Measurements from ENCODE around the gene CFAP73.

Gene CFAP73

DNA sequence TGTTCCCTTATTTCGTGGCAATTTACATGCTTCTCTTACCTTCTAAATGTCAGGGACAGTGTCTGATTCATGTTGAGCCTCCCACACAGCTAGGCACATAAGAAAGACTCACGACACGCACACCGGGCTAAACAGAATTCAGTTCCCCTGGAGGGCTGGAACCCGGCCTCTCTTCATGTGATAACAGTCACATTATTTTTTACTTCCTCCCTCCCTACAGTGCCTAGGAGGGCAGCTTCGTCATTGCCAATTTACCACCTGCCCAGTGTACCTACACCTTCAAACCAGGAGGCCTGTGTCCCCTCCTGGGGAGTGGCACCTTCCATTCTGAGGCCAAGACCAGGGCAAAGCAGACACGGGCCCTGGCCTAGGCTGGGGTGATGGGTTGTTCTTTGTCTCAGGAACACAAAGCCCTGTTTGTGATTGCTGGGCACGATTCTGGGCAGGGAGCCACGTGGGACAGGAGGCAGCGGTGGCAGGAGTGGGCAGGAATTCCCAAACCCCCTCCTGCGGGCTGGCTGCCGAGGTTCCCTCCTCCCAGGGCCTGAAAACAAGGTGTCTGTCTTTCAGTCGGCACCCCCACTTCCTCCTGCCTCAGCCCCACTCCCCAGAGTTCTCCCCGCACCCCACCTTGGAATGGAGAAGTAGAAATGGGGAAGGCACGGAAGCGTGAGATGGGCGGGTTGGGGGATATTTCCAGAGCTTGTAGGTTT, 7.2 kb upstream of the CFAP73 start:
- DNase-seq (ENCODE audit: low spot score): no peak

- DNase-seq (ENCODE audit: low spot score): no peak
Observed at GRCh38 chr12:113142886-113143332, 6.6 kb upstream of the CFAP73 start.

- DNase-seq (ENCODE audit: low spot score): no peak
Observed at GRCh38 chr12:113143959-113144358, 5.6 kb upstream of the CFAP73 start.

DNA sequence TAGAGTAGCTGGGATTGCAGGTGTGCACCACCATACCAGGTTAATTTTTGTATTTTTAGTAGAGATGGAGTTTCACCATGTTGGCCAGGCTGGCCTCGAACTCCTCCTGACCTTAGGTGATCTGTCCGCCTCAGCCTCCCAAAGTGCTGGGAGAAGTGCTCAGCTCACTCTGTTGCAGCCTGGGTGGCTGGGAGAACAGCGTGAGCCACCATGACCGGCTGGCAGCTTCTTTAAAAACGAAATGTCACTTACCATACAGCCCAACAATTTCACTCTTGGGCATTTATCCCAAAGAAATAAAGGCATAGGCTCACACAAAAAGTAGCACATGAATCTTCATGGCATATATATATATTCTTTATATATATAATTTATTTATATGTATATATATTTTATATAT, 4.7 kb upstream of the CFAP73 start:
- DNase-seq (ENCODE audit: low spot score): no peak

DNA sequence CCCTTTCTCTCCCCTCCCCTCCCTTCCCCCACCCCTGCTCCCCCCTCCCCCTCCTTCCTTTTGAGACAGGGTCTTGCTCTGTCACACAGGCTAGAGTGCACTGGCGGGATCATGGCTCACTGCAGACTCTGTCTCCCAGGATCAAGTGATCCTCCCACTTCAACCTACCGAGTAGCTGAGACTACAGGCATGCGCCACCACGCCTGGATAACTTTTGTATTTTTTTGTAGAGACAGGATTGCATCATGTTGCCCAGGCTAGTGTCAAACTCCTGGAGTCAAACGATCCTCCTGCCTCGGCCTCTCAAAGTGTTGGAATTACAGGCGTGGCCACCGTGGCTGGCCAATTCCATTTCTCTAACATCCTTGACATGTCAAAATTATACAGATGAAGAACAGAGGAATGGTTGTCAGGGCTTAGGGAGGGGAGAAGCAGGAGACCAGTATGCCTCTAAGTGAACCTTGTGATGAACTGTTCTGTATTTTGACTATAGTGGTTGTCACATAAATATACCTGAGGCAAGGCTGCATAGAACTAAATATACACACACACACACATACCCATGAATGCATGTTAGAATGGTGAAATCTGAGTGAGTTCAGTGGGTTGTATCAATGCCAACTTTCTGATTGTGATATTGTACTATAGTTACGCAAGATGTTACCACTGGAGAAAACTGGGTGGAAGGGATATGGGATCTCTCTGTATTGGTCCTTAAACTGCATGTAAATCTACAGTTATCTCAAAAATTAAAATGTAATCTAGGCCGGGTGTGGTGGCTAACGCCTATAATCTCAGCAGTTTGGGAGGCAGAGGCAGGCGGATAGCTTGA, 3.6 kb upstream of the CFAP73 start:
- DNase-seq (ENCODE audit: low spot score): no peak

GRCh38 chr12:113146999-113147398, 2.5 kb upstream of the CFAP73 start:
- DNase-seq (ENCODE audit: low spot score): no peak

- DNase-seq (ENCODE audit: low spot score): no peak
Observed at GRCh38 chr12:113151655-113152054, 2.1 kb downstream of the CFAP73 start.

- no peak for DNase-seq (ENCODE audit: low spot score)
Observed at GRCh38 chr12:113152196-113152834, 2.8 kb downstream of the CFAP73 start.

- peak; percentile 81 for DNase-seq (ENCODE audit: low spot score)
Observed at GRCh38 chr12:113152835-113153814, 3.6 kb downstream of the CFAP73 start.

DNA sequence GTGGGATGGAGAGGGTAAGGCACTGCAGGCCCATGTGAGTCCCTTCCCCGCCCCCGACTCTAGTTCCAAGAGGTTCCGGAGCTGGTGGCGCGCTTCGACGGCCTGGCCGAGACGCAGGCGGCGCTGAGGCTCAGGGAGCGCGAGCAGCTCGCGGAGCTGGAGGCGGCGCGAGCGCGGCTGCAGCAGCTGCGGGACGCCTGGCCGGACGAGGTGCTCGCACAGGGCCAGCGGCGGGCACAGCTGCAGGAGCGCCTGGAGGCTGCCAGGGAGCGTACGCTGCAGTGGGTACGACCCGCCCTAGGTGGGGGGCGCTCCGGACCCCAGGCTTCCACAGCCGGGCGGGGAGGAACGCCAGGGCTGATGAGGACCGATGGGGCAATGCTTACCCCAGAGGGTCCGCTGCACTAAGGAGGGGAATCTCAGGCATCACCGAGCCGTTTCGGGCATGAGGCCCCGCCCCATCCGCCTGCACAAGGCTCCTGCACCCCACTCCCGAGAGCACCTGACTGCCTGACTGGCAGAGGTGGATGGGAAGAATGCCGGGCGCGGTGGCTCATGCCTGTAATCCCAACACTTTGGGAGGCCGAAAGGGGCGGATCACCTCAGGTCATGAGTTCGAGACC, 4.9 kb downstream of the CFAP73 start:
- DNase-seq (ENCODE audit: low spot score): peak; percentile 60

DNA sequence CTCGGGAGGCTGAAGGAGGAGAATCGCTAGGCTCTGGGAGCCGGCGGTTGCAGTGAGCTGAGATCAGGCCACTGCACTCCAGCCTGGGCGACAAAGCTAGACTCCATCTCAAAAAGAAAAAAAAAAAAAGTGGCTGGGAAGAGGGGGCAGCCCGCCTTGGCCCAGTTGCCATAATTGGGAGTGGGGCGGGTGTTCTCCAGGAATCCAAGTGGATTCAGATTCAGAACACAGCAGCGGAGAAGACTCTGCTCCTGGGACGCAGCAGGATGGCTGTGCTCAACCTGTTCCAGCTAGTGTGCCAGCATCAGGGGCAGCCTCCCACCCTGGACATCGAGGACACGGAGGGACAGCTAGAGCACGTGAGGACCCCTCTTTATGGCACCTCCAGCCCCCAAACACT, 5.5 kb downstream of the CFAP73 start:
- no peak for DNase-seq (ENCODE audit: low spot score)

- DNase-seq (ENCODE audit: low spot score): no peak
Observed at GRCh38 chr12:113155646-113156045, 6.1 kb downstream of the CFAP73 start.

DNA sequence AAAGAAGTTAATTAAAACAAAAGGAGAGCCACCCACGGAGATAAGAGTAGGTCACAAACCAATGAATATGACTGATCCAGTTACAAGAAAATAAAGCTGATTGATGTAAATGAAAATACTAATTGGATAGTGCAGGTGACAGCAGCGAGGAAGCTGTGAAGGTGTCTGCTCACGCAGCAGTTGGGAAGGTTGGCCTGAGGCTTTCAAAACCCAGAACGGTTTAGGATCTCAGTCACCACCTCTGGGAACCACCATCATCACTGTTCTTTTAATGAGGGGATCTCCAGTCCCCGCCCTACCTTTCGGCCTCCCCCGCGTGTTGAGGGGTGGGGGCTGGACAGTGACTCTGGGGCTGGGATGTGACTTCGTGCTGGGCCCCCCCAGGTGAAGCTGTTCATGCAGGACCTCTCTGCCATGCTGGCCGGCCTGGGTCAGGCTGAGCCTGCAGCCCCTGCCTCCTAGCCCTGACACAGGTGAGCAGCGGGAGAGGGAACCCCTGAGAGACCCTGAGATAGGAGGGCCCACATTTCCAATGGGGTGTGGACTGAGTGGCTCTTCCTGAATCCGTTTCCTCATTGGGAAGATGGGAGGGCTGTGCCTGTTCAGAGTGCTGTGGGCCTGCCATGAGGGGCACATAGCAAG, 7.8 kb downstream of the CFAP73 start:
- DNase-seq (ENCODE audit: low spot score): no peak

DNA sequence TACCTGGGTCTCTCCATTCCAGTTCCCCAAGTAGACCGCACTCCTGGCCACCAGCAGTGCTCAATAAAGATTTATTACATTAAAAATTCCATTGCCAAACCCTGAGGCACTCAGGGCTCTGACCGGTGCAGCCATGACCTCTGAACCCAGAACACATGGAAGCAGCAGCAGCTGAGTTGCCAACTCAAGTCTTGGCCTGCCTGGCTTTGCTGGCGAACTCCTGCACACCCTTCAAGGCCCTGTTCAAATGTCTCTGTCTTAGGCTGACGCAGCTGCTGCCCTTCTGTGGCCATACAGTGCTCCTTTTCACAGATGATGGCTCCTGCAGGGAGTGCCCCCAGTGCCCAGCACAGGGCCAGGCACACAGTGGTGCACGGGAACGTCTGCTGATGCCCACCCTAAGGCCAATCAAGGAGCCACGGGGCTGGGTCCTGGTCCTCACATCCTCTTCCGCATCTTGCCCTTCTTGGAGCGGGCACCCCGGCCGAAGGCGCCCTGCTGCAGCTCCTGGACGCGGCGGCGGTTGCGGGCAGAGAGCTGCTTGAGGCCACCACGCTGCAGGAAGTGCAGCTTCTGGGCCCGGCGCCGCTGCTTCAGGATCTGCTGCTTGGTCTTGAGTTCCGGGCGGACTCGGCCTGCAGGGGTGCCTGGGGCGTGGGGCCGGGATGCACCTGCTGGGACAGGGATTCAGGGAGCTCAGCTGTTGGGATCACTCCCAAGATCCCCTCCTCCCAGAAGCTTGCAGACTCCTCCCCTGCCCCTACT, 9.1 kb downstream of the CFAP73 start:
- no peak for DNase-seq (ENCODE audit: low spot score)

DNA sequence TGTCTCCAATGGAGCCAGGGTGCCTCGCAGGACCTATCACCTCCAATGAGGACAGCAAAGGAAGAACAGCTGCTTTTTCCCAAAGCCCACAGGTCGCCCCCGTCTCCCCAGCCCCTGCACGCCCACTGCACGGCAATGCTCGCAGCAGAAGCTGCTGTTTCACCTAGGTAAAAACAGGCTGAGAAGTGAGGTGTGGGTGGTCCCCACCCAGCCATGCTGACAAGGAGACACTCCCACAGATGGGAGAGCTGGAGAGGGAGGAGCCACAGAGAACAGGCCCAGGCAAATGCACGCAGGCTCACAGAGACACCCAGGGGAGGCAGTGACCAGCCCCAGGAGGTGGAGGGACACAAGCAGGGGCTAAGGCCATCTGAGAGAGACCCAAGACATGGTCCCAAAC, 10.4 kb downstream of the CFAP73 start:
- DNase-seq (ENCODE audit: low spot score): no peak

- DNase-seq (ENCODE audit: low spot score): peak; percentile 94
Observed at GRCh38 chr12:113161415-113162016, 12.0 kb downstream of the CFAP73 start.

GRCh38 chr12:113162102-113163029, 12.8 kb downstream of the CFAP73 start:
- no peak for DNase-seq (ENCODE audit: low spot score)

- no peak for DNase-seq (ENCODE audit: low spot score)
Observed at GRCh38 chr12:113163030-113163360, 13.5 kb downstream of the CFAP73 start.

DNA sequence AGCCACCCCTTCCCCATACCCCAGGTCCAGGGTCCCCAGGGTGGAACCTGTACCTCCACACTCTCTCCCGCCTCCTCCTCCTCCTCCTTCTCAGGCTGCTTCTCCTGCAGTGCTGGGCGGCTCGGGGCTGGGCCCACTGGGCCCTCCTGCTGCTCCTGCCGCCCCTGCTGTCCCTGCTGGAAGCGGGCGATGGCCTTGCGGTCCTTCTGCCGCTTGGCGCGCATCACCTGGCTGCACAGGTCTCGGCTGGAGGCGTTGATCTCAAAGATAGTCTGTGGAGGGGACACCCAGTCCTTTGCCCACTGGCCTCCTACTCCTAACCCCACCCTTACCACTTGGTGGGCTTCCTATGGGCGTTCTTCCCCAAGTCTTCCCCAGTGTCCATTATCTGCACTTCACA, 14.5 kb downstream of the CFAP73 start:
- no peak for DNase-seq (ENCODE audit: low spot score)

Data from germinal center (tissue), 1 donor.